ENCODE results near the gene EPS8. TPM values are rescaled to one million over a fixed set of nuclear protein-coding genes. Genes with fewer than 3 reads are reported as not detected.

EPS8 gene
- total RNA-seq, 1 experiment from 2014 or later = 7.5 TPM

- Mint-ChIP-seq H3K27ac (no peak overlapping the region), H3K4me1 (peaks cover 8% of the 10 kb centered on the region), H3K27me3 (ENCODE audit: low read depth) (no peaks in the 10 kb centered on the region), H3K9me3 (no peaks in the 10 kb centered on the region), H3K4me3 (no peak overlapping the region), H3K36me3 (no peaks in the 10 kb centered on the region)
- ATAC-seq = no peak
- CTCF ChIA-PET = interaction anchor here (1.2 kb wide), 1 partner anchor 186 kb away, joined by 3 read pairs; no protein-coding TSS in a partner anchor
- no peak for TF ChIP-seq MXD4 (CRISPR knock-in tag; IDR thresholded peaks at IDR 0.05; ENCODE audit: borderline replicate concordance)
- TF ChIP-seq, protein P1, sequence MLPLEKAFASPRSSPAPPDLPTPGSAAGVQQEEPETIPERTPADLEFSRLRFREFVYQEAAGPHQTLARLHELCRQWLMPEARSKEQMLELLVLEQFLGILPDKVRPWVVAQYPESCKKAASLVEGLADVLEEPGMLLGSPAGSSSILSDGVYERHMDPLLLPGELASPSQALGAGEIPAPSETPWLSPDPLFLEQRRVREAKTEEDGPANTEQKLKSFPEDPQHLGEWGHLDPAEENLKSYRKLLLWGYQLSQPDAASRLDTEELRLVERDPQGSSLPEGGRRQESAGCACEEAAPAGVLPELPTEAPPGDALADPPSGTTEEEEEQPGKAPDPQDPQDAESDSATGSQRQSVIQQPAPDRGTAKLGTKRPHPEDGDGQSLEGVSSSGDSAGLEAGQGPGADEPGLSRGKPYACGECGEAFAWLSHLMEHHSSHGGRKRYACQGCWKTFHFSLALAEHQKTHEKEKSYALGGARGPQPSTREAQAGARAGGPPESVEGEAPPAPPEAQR (CRISPR knock-in tag; IDR thresholded peaks at IDR 0.05) = no peak
- TF ChIP-seq ZNF532 (CRISPR knock-in tag; IDR thresholded peaks at IDR 0.05; ENCODE audit: borderline replicate concordance) = no peak
- TF ChIP-seq CREM (CRISPR knock-in tag; IDR thresholded peaks at IDR 0.05) = no peak
- TF ChIP-seq ZNF512 (CRISPR knock-in tag; IDR thresholded peaks at IDR 0.05; ENCODE audit: borderline replicate concordance) = no peak
- no peak for TF ChIP-seq ELF4 (CRISPR knock-in tag; IDR thresholded peaks at IDR 0.05; ENCODE audit: low read depth)
- no peak for TF ChIP-seq CBFB (CRISPR knock-in tag; IDR thresholded peaks at IDR 0.05; ENCODE audit: low read depth)
- TF ChIP-seq HMGA2 (CRISPR knock-in tag; IDR thresholded peaks at IDR 0.05) = no peak
- TF ChIP-seq IRF1 (CRISPR knock-in tag; IDR thresholded peaks at IDR 0.05) = no peak
- no peak for TF ChIP-seq GRHL2 (CRISPR knock-in tag; IDR thresholded peaks at IDR 0.05; ENCODE audit: insufficient replicate concordance, severe bottlenecking)
- DNase-seq (ENCODE audit: low spot score) = no peak
- POLR2A ChIA-PET = no interaction called here
Measured at GRCh38 chr12:15776532-15776931, 12.7 kb downstream of the EPS8 start.

- no peaks in the 10 kb centered on the region for H3K9me3 Mint-ChIP-seq
- no peak for TF ChIP-seq ZNF232 (CRISPR knock-in tag; IDR thresholded peaks at IDR 0.05)
- TF ChIP-seq ATF1 (CRISPR knock-in tag; IDR thresholded peaks at IDR 0.05) = no peak
- TF ChIP-seq PREB (CRISPR knock-in tag; IDR thresholded peaks at IDR 0.05; ENCODE audit: borderline replicate concordance) = no peak
- TF ChIP-seq, protein P2, sequence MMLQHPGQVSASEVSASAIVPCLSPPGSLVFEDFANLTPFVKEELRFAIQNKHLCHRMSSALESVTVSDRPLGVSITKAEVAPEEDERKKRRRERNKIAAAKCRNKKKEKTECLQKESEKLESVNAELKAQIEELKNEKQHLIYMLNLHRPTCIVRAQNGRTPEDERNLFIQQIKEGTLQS (CRISPR knock-in tag; conservative IDR thresholded peaks at IDR 0.05) = no peak
- no peak for TF ChIP-seq JUN (CRISPR knock-in tag; IDR thresholded peaks at IDR 0.05)
- no peak for TF ChIP-seq FOXP4 (CRISPR knock-in tag; IDR thresholded peaks at IDR 0.05)
- no peak for TF ChIP-seq USF1 (CRISPR knock-in tag; IDR thresholded peaks at IDR 0.05)
- TF ChIP-seq PRRX2 (CRISPR knock-in tag; IDR thresholded peaks at IDR 0.05) = no peak
- TF ChIP-seq SMAD3 (CRISPR knock-in tag; IDR thresholded peaks at IDR 0.05; ENCODE audit: borderline replicate concordance) = no peak
- CTCF ChIA-PET = no interaction called here
Measured at GRCh38 chr12:15774819-15775218, 14.4 kb downstream of the EPS8 start.

More at GRCh38 chr12:15774819-15775218, 14.4 kb downstream of the EPS8 start:
- Mint-ChIP-seq H3K27ac (no peak overlapping the region), H3K4me1 (peaks cover 16% of the 10 kb centered on the region), H3K36me3 (no peaks in the 10 kb centered on the region), H3K27me3 (ENCODE audit: low read depth) (no peaks in the 10 kb centered on the region), H3K4me3 (no peak overlapping the region)
- ATAC-seq (no peak), DNase-seq (ENCODE audit: low spot score) (no peak)
- POLR2A ChIA-PET = no interaction called here
